Lung (tissue), 12 donors: Measurements from ENCODE around the gene CCDC149. TPM values are rescaled to one million over a fixed set of nuclear protein-coding genes. Genes with fewer than 3 reads are reported as not detected.

ENCODE experiments used
- ATAC-seq: fragments of 200-7000 bp; cut with Tn5 transposase; one replicate; pipeline ENCODE4 v1.9.1; 2020; ENCODE audit warnings: moderate number of reproducible peaks; ENCODE audit not compliant: insufficient read depth, low FRiP score
- DNase-seq, 3 donors: peaks; one replicate each; pipeline ENCODE4 v3.0.0-alpha.2; 2013 to 2017
- H3K27ac ChIP-seq, 2 donors: one replicate each; pipeline ENCODE4 v1.5.1; 2013; ENCODE audit warnings: mild to moderate bottlenecking in 2 of 2, moderate library complexity in 2 of 2, control low read depth in 1 of 2, inconsistent platforms in 1 of 2, low read depth in 1 of 2, low read length in 1 of 2
- H3K27me3 ChIP-seq, 3 donors: one replicate each; pipeline ENCODE4 v1.5.1; 2013; ENCODE audit warnings: low read length in 2 of 3; ENCODE audit not compliant: control insufficient read depth in 3 of 3, insufficient read depth in 3 of 3
- H3K36me3 ChIP-seq, 4 donors: one replicate each; pipeline ENCODE4 v1.5.1; 2013; ENCODE audit warnings: low read length in 4 of 4, mild to moderate bottlenecking in 1 of 4, moderate library complexity in 1 of 4; ENCODE audit not compliant: control insufficient read depth in 4 of 4, insufficient read depth in 4 of 4
- H3K4me1 ChIP-seq, 5 donors: one replicate each; pipeline ENCODE4 v1.5.1; 2013; ENCODE audit warnings: low read length in 5 of 5, mild to moderate bottlenecking in 2 of 5, moderate library complexity in 1 of 5; ENCODE audit not compliant: control insufficient read depth in 5 of 5, insufficient read depth in 5 of 5
- H3K4me3 ChIP-seq: one replicate; pipeline ENCODE4 v1.5.1; 2013; ENCODE audit warnings: mild to moderate bottlenecking, control low read depth, moderate library complexity
- H3K9ac ChIP-seq, 2 donors: one replicate each; pipeline ENCODE4 v1.5.1; 2013; ENCODE audit warnings: low read length in 2 of 2, control low read depth in 1 of 2; ENCODE audit not compliant: insufficient read depth in 1 of 2
- H3K9me3 ChIP-seq, 4 donors: one replicate each; pipeline ENCODE4 v1.5.1; 2013; ENCODE audit warnings: low read length in 3 of 4, mild to moderate bottlenecking in 1 of 4, moderate library complexity in 1 of 4; ENCODE audit not compliant: control insufficient read depth in 4 of 4, insufficient read depth in 3 of 4
- CTCF ChIP-seq: IDR thresholded peaks from 2 replicates; pipeline ENCODE4 v1.5.1; 2012; ENCODE audit warnings: mild to moderate bottlenecking; ENCODE audit errors: control extremely low read depth, extremely low read depth
- WGBS, 2 donors: extraction: QIAGEN DNeasy Blood & Tissue Kit; methylation state at CpG; one replicate each; pipeline ENCODE4 v1.1.7; 2013; 5-methylcytosine and 5-hydroxymethylcytosine counted together
- polyA plus RNA-seq, 2 donors: library from polyadenylated mRNA; stranded (reverse); fragments of 200-250 nt; gene quantifications; one replicate each; pipeline ENCODE4 v1.2.1, GENCODE V29; 2013
- total RNA-seq, 2 donors: library from RNA; depleted of rRNA in 1 of 2; stranded (reverse); fragments of >200 nt in 1 of 2; gene quantifications; one replicate each; pipeline ENCODE4 v1.2.1, GENCODE V29; 2014 to 2021
- donor health status: control.
- donor health status: control.
- donor health status: Bipolar disorder and iron deficiency.
- donor health status: healthy.
- donor health status: DM: yes; HTN: yes; CAD: no.

Gene CCDC149
- total and polyA plus RNA-seq, 4 donors: 8.6 to 21.4 (median 17.1) TPM

GRCh38 chr4:24794480-24794879 lies 118.4 kb downstream of the CCDC149 start:
- Histone ChIP-seq H3K4me3 (no peak overlapping the region), H3K9me3 (peaks cover 0 to 4% (median 0%) of the 10 kb centered on the region in 4 donors), H3K27me3 (peaks cover 0 to 14% (median 0%) of the 10 kb centered on the region in 3 donors), H3K9ac (no peak overlapping the region), H3K36me3 (no peaks in the 10 kb centered on the region), H3K4me1 (peaks cover 0 to 19% (median 6%) of the 10 kb centered on the region in 5 donors), H3K27ac (peak overlapping the region; percentile 12 to 68)
- ATAC-seq (no peak), DNase-seq (peak in 2 of 3 donors; percentile 36 to 45)
- 67 to 80% methylated on average over 10 of the region's 10 CpGs for WGBS, 2 donors
- no peak for TF ChIP-seq CTCF

GRCh38 chr4:24794051-24794450 lies 118.8 kb downstream of the CCDC149 start:
- no peak for TF ChIP-seq CTCF
- no peak overlapping the region for H3K4me3 ChIP-seq
- H3K36me3 ChIP-seq: no peaks in the 10 kb centered on the region
- H3K27me3 ChIP-seq: peaks cover 0 to 10% (median 0%) of the 10 kb centered on the region in 3 donors
- no peaks in the 10 kb centered on the region for H3K9me3 ChIP-seq
- peaks cover 0 to 19% (median 6%) of the 10 kb centered on the region in 5 donors for H3K4me1 ChIP-seq
- no peak overlapping the region for H3K9ac ChIP-seq
- DNase-seq (no peak), ATAC-seq (no peak)
- WGBS, 2 donors: 32 to 60% methylated on average over 4 of the region's 4 CpGs
- peak overlapping the region; percentile 6 to 68 for H3K27ac ChIP-seq

- no peak overlapping the region for H3K9ac ChIP-seq
- ATAC-seq: no peak
- no peaks in the 10 kb centered on the region for H3K9me3 ChIP-seq
- no peak overlapping the region for H3K4me3 ChIP-seq
- no peak for TF ChIP-seq CTCF
- H3K36me3 ChIP-seq: no peaks in the 10 kb centered on the region
- DNase-seq: no peak
- peaks cover 0 to 3% (median 0%) of the 10 kb centered on the region in 3 donors for H3K27me3 ChIP-seq
- H3K27ac ChIP-seq: no peak overlapping the region
- H3K4me1 ChIP-seq: peaks cover 0 to 19% (median 6%) of the 10 kb centered on the region in 5 donors
- WGBS, 2 donors: 70 to 74% methylated on average over 8 of the region's 8 CpGs
Measured at GRCh38 chr4:24793219-24794005, 119.4 kb downstream of the CCDC149 start.
